ENCODE measurements around the gene FOXP2. TPM values are rescaled to one million over a fixed set of nuclear protein-coding genes. Genes with fewer than 3 reads are reported as not detected.

FOXP2 gene
- total and polyA plus RNA-seq, 2 experiments from 2014 or later: 1.3 to 1.5 TPM

DNA sequence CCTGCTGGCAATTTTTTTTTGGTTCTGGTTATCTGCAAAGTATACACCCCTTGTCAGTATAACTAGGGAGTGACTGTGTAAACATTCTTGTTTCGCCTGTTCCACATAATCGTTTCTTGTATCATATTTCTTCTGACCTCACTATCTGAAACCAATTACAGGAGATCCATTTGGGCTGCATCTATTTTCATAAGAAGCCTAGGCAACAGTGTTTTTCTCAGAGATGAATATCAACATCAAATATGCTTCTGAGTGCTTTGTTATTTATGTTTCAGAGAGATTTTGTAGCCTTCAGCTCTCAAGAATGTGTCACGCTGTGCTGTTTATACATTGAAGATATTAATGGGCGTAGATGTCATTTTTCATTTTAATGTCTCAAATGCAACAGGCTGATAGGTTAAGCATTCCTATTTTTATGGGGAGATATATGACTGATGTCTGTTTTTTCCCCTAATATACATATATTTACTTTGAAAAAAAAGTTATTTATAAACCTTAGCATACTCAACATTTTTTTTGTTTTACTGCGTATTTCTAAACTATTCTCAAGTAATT is 115.5 kb downstream of the FOXP2 start:
- TF ChIP-seq, protein P1, sequence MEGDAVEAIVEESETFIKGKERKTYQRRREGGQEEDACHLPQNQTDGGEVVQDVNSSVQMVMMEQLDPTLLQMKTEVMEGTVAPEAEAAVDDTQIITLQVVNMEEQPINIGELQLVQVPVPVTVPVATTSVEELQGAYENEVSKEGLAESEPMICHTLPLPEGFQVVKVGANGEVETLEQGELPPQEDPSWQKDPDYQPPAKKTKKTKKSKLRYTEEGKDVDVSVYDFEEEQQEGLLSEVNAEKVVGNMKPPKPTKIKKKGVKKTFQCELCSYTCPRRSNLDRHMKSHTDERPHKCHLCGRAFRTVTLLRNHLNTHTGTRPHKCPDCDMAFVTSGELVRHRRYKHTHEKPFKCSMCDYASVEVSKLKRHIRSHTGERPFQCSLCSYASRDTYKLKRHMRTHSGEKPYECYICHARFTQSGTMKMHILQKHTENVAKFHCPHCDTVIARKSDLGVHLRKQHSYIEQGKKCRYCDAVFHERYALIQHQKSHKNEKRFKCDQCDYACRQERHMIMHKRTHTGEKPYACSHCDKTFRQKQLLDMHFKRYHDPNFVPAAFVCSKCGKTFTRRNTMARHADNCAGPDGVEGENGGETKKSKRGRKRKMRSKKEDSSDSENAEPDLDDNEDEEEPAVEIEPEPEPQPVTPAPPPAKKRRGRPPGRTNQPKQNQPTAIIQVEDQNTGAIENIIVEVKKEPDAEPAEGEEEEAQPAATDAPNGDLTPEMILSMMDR (IDR thresholded peaks at IDR 0.05; ENCODE audit: low read depth, low read length): no peak
- Histone ChIP-seq H3K9me3 (ENCODE audit: low read depth) (no peaks in the 10 kb centered on the region), H3K36me3 (no peaks in the 10 kb centered on the region), H3K4me1 (ENCODE audit: low read depth) (no peaks in the 10 kb centered on the region), H3K27ac (no peak overlapping the region), H3K4me3 (no peak overlapping the region), H3K27me3 (no peaks in the 10 kb centered on the region)
- DNase-seq (ENCODE audit: low read depth in 1 of 2, low spot score in 1 of 2): peak in 1 of 2 donors; percentile 18

DNA sequence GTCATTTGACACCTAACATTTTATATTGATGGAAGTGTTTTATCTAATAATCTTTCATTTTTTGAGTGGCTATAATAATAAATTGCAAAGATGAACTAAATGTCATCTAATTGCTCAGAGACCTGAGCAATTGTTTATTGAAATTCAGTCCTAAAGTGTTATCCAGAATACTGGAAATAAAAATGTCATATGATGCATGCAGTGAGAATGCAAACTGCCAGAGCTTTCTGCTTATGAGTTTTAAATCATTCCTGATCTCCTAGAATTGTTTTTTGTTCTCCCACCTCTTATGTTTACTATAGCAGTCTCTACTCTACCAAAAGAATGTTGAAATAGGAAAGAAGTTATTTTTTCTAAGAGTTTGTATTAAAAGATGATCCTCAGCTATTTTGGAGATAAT is 116.7 kb downstream of the FOXP2 start:
- DNase-seq (ENCODE audit: low read depth in 1 of 2, low spot score in 1 of 2): no peak
- H3K4me1 ChIP-seq (ENCODE audit: low read depth): no peaks in the 10 kb centered on the region
- no peak overlapping the region for H3K27ac ChIP-seq
- no peaks in the 10 kb centered on the region for H3K9me3 ChIP-seq (ENCODE audit: low read depth)
- TF ChIP-seq, protein P1 (IDR thresholded peaks at IDR 0.05; ENCODE audit: low read depth, low read length): no peak
- no peak overlapping the region for H3K4me3 ChIP-seq
- H3K36me3 ChIP-seq: no peaks in the 10 kb centered on the region
- H3K27me3 ChIP-seq: no peaks in the 10 kb centered on the region

DNA sequence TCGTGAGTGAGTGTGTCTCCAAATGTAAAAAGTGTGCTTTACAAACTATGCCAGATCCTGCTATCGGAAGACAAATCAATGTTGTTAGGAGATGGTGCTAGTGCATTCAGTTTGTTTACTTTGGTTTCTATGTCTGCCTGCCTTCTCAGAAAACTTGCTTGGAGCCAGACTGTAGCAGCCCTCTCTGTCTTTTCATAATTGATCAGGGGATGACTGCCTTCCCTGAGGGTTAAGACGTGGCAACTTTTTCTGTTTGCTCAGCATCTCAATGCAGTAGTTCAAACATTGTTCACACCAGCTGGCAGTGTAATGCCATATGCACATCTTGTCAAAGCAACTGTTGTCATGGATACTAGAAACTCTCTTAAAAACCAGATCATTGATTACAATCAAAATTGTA is 118.5 kb downstream of the FOXP2 start:
- no peak for DNase-seq (ENCODE audit: low read depth in 1 of 2, low spot score in 1 of 2)
- TF ChIP-seq, protein P1 (IDR thresholded peaks at IDR 0.05; ENCODE audit: low read depth, low read length): no peak
- no peaks in the 10 kb centered on the region for H3K4me1 ChIP-seq (ENCODE audit: low read depth)
- H3K36me3 ChIP-seq: no peaks in the 10 kb centered on the region
- no peak overlapping the region for H3K4me3 ChIP-seq
- H3K27me3 ChIP-seq: no peaks in the 10 kb centered on the region
- H3K9me3 ChIP-seq (ENCODE audit: low read depth): no peaks in the 10 kb centered on the region
- no peak overlapping the region for H3K27ac ChIP-seq

DNA sequence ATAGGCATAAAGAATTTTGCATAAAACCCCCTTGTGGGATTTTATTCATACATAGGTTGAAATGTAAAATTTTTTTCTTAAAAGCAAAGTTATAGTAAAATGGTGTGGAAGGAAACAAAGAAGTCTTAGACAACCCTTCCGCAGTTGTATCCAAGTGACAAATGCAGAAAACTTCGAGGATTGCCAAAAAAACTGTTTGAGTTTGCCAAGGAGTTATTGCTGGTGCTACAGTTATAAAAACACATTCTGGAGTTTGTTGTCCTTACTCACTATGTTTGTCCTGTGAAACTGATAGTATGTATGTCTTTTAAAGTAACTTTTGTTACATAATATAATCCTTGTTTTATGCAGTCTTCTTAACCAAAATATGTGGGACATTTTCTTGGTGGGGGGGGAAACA is 120.3 kb downstream of the FOXP2 start:
- Histone ChIP-seq H3K4me3 (no peak overlapping the region), H3K27me3 (no peaks in the 10 kb centered on the region), H3K9me3 (ENCODE audit: low read depth) (no peaks in the 10 kb centered on the region), H3K36me3 (no peaks in the 10 kb centered on the region), H3K4me1 (ENCODE audit: low read depth) (no peaks in the 10 kb centered on the region), H3K27ac (no peak overlapping the region)
- peak in 1 of 2 donors; percentile 34 for DNase-seq (ENCODE audit: low read depth in 1 of 2, low spot score in 1 of 2)
- TF ChIP-seq, protein P1 (IDR thresholded peaks at IDR 0.05; ENCODE audit: low read depth, low read length): no peak

DNA sequence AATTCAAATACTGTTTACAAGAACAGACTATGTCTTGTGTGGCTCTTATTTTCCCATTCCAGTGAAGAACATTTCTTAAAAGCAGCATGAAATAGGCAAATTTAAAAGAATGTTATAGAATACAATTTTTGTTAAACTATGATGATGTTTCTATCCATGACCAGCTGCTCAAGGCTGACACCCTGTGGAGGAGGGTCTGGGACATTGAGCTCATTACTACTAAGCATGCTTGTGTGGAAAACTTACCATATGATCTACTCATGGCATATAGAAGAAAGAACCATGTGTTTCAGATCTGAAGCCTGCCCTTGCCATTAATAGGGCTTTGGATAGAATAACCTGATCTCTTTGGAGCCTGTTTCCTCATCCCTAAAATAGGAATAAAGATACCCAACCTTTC is 125.0 kb downstream of the FOXP2 start:
- no peak overlapping the region for H3K4me3 ChIP-seq
- TF ChIP-seq, protein P1 (IDR thresholded peaks at IDR 0.05; ENCODE audit: low read depth, low read length): peak; percentile 72
- no peaks in the 10 kb centered on the region for H3K36me3 ChIP-seq
- no peaks in the 10 kb centered on the region for H3K27me3 ChIP-seq
- H3K9me3 ChIP-seq (ENCODE audit: low read depth): no peaks in the 10 kb centered on the region
- no peak overlapping the region for H3K27ac ChIP-seq
- H3K4me1 ChIP-seq (ENCODE audit: low read depth): no peaks in the 10 kb centered on the region
- DNase-seq (ENCODE audit: low read depth in 1 of 2, low spot score in 1 of 2): peak; percentile 51 to 65

All from cardiac muscle cell (in vitro differentiated cells and primary cell).